Thymus (tissue), 11 donors: ENCODE data around the gene PUS1. TPM values are rescaled to one million over a fixed set of nuclear protein-coding genes. Genes with fewer than 3 reads are reported as not detected.
"Not testable (repeated sequence)": the region's sequence is repeated elsewhere in the genome, so short reads cannot be mapped to it uniquely, and the experiment has no call there.

Source experiments
- DNase-seq, 9 donors: peaks; one replicate each; pipeline ENCODE4 v3.0.0-alpha.2; 2013; ENCODE audit warnings: low spot score in 9 of 9, low read depth in 6 of 9, missing footprints in 1 of 9
- H3K27ac ChIP-seq, 2 donors: one replicate each; pipeline ENCODE4 v1.5.1; 2013; ENCODE audit warnings: control low read depth in 1 of 2, low read depth in 1 of 2, low read length in 1 of 2, mild to moderate bottlenecking in 1 of 2, moderate library complexity in 1 of 2
- H3K27me3 ChIP-seq, 2 donors: one replicate each; pipeline ENCODE4 v1.5.1; 2013; ENCODE audit warnings: low read length in 1 of 2; ENCODE audit not compliant: control insufficient read depth in 2 of 2, insufficient read depth in 1 of 2
- H3K36me3 ChIP-seq, 2 donors: one replicate each; pipeline ENCODE4 v1.5.1; 2013; ENCODE audit warnings: low read length in 1 of 2, mild to moderate bottlenecking in 1 of 2, moderate library complexity in 1 of 2; ENCODE audit not compliant: control insufficient read depth in 2 of 2, insufficient read depth in 2 of 2
- H3K4me1 ChIP-seq, 2 donors: one replicate each; pipeline ENCODE4 v1.5.1; 2013; ENCODE audit warnings: low read length in 2 of 2; ENCODE audit not compliant: control insufficient read depth in 2 of 2, insufficient read depth in 2 of 2
- H3K4me3 ChIP-seq, 2 donors: one replicate each; pipeline ENCODE4 v1.5.1; 2013; ENCODE audit warnings: low read length in 2 of 2, control low read depth in 1 of 2, mild to moderate bottlenecking in 1 of 2
- H3K9me3 ChIP-seq, 2 donors: one replicate each; pipeline ENCODE4 v1.5.1; 2013; ENCODE audit warnings: low read length in 1 of 2, mild to moderate bottlenecking in 1 of 2; ENCODE audit not compliant: control insufficient read depth in 2 of 2, insufficient read depth in 1 of 2
- WGBS: extraction: QIAGEN DNeasy Blood & Tissue Kit; methylation state at CpG from one replicate; pipeline ENCODE4 v1.1.7; 2013; 5-methylcytosine and 5-hydroxymethylcytosine counted together
- polyA plus RNA-seq: library from polyadenylated mRNA; stranded (reverse); fragments of 200-250 nt; gene quantifications from one replicate; pipeline ENCODE4 v1.2.3, GENCODE V29; 2013
- total RNA-seq: library from RNA; stranded (reverse); fragments of 120-200 nt; gene quantifications from one replicate; pipeline ENCODE4 v1.2.4, GENCODE V29; 2013
- donor health status: healthy.

Gene PUS1
- total and polyA plus RNA-seq, 2 donors, result 9.5 to 30.0 TPM

GRCh38 chr12:131948166-131948712, 19.2 kb downstream of the PUS1 start:
- DNase-seq, result no peak
- Histone ChIP-seq H3K27ac (no peak overlapping the region), H3K4me1 (peaks cover 5 to 15% of the 10 kb centered on the region in 2 donors), H3K9me3 (peaks cover 0 to 4% of the 10 kb centered on the region in 2 donors), H3K36me3 (peaks cover 0 to 12% of the 10 kb centered on the region in 2 donors), H3K4me3 (no peak overlapping the region), H3K27me3 (no peaks in the 10 kb centered on the region)
- 88% methylated on average over 1 of the region's 1 CpG for WGBS

GRCh38 chr12:131948713-131949430, 19.8 kb downstream of the PUS1 start:
- DNase-seq, H3K27me3 ChIP-seq, H3K36me3 ChIP-seq, H3K9me3 ChIP-seq: not testable (repeated sequence)
- H3K4me3 ChIP-seq, result peak overlapping the region; percentile 77 to 98
- H3K27ac ChIP-seq, result peak overlapping the region in 1 of 2 donors; percentile 77
- 46% methylated on average over 23 of the region's 23 CpGs for WGBS
- H3K4me1 ChIP-seq, result peaks cover 5 to 15% of the 10 kb centered on the region in 2 donors

- 2% methylated on average over 97 of the region's 97 CpGs for WGBS
- Histone ChIP-seq H3K27me3 (no peaks in the 10 kb centered on the region), H3K4me1 (peaks cover 5 to 15% of the 10 kb centered on the region in 2 donors), H3K27ac (peak within 1 kb of the TSS in 1 of 2 donors; percentile 77), H3K36me3 (peaks cover 0 to 4% of the 10 kb centered on the region in 2 donors), H3K4me3 (peak within 1 kb of the TSS; percentile 77 to 98), H3K9me3 (peaks cover 0 to 2% of the 10 kb centered on the region in 2 donors)
- DNase-seq, result peak; percentile 34 to 94 (median 82)
These were observed 20.5 kb downstream of the PUS1 start, which contains the start of gene EP400 for GRCh38 chr12:131949431-131950181. TSS of gene EP400 (plus strand) at chr12:131949942. CDS start at chr12:131960620, 10,678 bp downstream.

- no peaks in the 10 kb centered on the region for H3K9me3 ChIP-seq
- WGBS, result 2% methylated on average over 79 of the region's 79 CpGs
- no peaks in the 10 kb centered on the region for H3K36me3 ChIP-seq
- H3K27ac ChIP-seq, result peak overlapping the region in 1 of 2 donors; percentile 60
- peak overlapping the region; percentile 77 to 98 for H3K4me3 ChIP-seq
- H3K4me1 ChIP-seq, result peaks cover 5 to 15% of the 10 kb centered on the region in 2 donors
- H3K27me3 ChIP-seq, result no peaks in the 10 kb centered on the region
- peak in 3 of 9 donors; percentile 12 to 46 (median 25) for DNase-seq
These were observed 21.3 kb downstream of the PUS1 start for GRCh38 chr12:131950182-131950913.

GRCh38 chr12:131953810-131954209, 24.7 kb downstream of the PUS1 start:
- not testable (repeated sequence) for H3K9me3 ChIP-seq, DNase-seq, H3K36me3 ChIP-seq, H3K4me3 ChIP-seq, H3K27me3 ChIP-seq, H3K27ac ChIP-seq
- peaks cover 5 to 23% of the 10 kb centered on the region in 2 donors for H3K4me1 ChIP-seq
- 95% methylated on average over 9 of the region's 9 CpGs for WGBS

GRCh38 chr12:131954460-131954859, 25.4 kb downstream of the PUS1 start:
- H3K4me1 ChIP-seq, result peaks cover 5 to 19% of the 10 kb centered on the region in 2 donors
- not testable (repeated sequence) for DNase-seq, H3K27me3 ChIP-seq, H3K36me3 ChIP-seq, H3K27ac ChIP-seq, H3K4me3 ChIP-seq, H3K9me3 ChIP-seq
- 97% methylated on average over 13 of the region's 13 CpGs for WGBS

GRCh38 chr12:131959116-131959515, 30.0 kb downstream of the PUS1 start:
- Histone ChIP-seq H3K9me3 (no peaks in the 10 kb centered on the region), H3K27me3 (no peaks in the 10 kb centered on the region), H3K4me1 (peaks cover 0 to 9% of the 10 kb centered on the region in 2 donors), H3K4me3 (no peak overlapping the region), H3K36me3 (peaks cover 10 to 12% of the 10 kb centered on the region in 2 donors), H3K27ac (no peak overlapping the region)
- WGBS, result 96% methylated on average over 4 of the region's 4 CpGs
- DNase-seq, result no peak

- Histone ChIP-seq H3K4me1 (peaks cover 0 to 9% of the 10 kb centered on the region in 2 donors), H3K9me3 (no peaks in the 10 kb centered on the region), H3K27ac (no peak overlapping the region), H3K36me3 (peaks cover 10 to 12% of the 10 kb centered on the region in 2 donors), H3K27me3 (no peaks in the 10 kb centered on the region), H3K4me3 (no peak overlapping the region)
- no peak for DNase-seq
- 97% methylated on average over 16 of the region's 16 CpGs for WGBS
These were observed 30.8 kb downstream of the PUS1 start for GRCh38 chr12:131959641-131960589.
